ENCODE data around the gene LIM2. TPM values are rescaled to one million over a fixed set of nuclear protein-coding genes. Genes with fewer than 3 reads are reported as not detected.

LIM2 gene
- total and polyA plus RNA-seq, 4 donors: not detected

DNA sequence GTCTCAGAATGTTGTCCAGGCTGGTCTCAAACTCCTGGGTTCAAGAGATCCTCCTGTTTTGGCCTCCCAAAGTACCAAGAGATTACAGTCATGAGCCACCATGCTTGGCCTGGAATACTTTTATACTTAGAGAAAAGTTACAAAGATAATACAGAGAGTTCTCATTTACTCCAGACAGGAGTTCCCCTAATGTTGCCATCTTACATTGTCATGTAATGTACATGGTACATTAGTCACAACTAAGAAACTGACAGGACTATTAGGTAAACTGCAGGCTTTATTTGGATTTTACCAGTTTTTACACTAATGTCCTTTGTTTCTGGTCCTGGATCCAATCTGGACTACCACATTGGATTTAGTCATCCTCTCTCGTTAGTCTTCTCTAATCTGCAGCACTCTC, 4.9 kb upstream of the LIM2 start:
- H3K9me3 ChIP-seq (ENCODE audit: control insufficient read depth in 4 of 4, insufficient read depth in 3 of 4, low read length in 3 of 4): no peaks in the 10 kb centered on the region

DNA sequence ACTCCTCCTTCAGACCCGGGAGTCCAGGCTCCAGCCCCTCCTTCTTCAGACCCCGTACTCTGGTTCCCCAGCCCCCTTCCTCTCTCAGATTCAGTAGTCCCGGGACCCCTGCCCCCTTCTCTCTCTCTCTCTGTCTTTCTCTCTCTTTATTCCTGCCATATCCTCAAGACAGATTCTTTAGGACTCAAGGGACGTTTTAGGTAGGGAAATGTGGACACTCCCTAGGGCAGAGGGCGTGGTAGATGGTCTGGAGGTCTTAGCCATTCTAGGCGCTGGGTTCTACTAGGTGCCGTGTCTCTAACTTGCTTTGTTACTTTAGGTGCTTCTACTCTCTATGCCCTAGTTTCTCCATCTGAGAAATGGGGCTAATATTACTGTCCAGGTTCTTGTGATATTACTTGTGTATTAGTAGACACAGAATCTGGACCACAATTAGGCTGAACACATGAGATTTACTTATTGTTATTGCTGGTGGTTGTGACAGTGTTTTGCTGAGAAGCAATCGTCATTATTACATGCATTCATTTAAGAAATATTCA, 3.4 kb upstream of the LIM2 start:
- DNase-seq (no peak), ATAC-seq (ENCODE audit: insufficient read depth, low FRiP score) (no peak)
- WGBS, 2 donors: 57 to 67% methylated on average over 8 of the region's 8 CpGs
- Histone ChIP-seq H3K36me3 (ENCODE audit: control insufficient read depth in 4 of 4, insufficient read depth in 4 of 4, low read length in 4 of 4) (no peaks in the 10 kb centered on the region), H3K4me1 (ENCODE audit: control insufficient read depth in 5 of 5, insufficient read depth in 5 of 5, low read length in 5 of 5) (peaks cover 0 to 10% (median 4%) of the 10 kb centered on the region in 5 donors), H3K27me3 (ENCODE audit: control insufficient read depth in 3 of 3, insufficient read depth in 3 of 3, low read length in 2 of 3) (no peaks in the 10 kb centered on the region), H3K27ac (ENCODE audit: low read depth in 1 of 2, low read length in 1 of 2) (no peak overlapping the region), H3K9ac (ENCODE audit: insufficient read depth in 1 of 2, low read length in 2 of 2) (no peak overlapping the region), H3K4me3 (no peak overlapping the region), H3K9me3 (ENCODE audit: control insufficient read depth in 4 of 4, insufficient read depth in 3 of 4, low read length in 3 of 4) (no peaks in the 10 kb centered on the region)
- no peak for TF ChIP-seq CTCF (IDR thresholded peaks at IDR 0.05; ENCODE audit: control extremely low read depth, extremely low read depth)

More for the DNA sequence above, 4.9 kb upstream of the LIM2 start:
- H3K4me3 ChIP-seq: no peak overlapping the region
- no peak overlapping the region for H3K27ac ChIP-seq (ENCODE audit: low read depth in 1 of 2, low read length in 1 of 2)
- no peak for TF ChIP-seq CTCF (IDR thresholded peaks at IDR 0.05; ENCODE audit: control extremely low read depth, extremely low read depth)
- peaks cover 0 to 10% (median 4%) of the 10 kb centered on the region in 5 donors for H3K4me1 ChIP-seq (ENCODE audit: control insufficient read depth in 5 of 5, insufficient read depth in 5 of 5, low read length in 5 of 5)
- 92 to 95% methylated on average over 1 of the region's 1 CpG for WGBS, 2 donors
- no peak for ATAC-seq (ENCODE audit: insufficient read depth, low FRiP score)
- no peaks in the 10 kb centered on the region for H3K27me3 ChIP-seq (ENCODE audit: control insufficient read depth in 3 of 3, insufficient read depth in 3 of 3, low read length in 2 of 3)
- no peaks in the 10 kb centered on the region for H3K36me3 ChIP-seq (ENCODE audit: control insufficient read depth in 4 of 4, insufficient read depth in 4 of 4, low read length in 4 of 4)
- no peak for DNase-seq
- no peak overlapping the region for H3K9ac ChIP-seq (ENCODE audit: insufficient read depth in 1 of 2, low read length in 2 of 2)

DNA sequence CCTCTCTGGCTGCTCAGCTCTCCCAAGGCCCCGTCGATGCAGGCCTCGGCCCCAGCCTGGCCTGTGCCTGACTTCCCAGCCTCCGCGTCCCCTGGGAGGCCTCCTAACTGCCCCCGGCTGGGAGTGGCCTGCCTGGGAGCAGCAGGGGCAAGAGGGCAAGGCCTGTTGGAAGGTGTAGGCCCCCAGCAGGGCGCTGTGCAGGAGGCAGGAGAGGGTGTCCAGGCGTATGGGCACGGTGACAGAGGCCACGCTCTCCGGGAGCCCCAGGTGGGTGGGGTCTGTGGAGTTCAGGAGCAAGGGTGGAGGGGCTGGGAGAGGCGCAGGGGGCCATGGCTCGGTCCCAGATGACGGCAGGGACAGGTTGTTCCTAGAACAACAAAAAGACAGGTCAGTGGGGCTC, 1.4 kb upstream of the LIM2 start:
- DNase-seq: no peak
- no peak for ATAC-seq (ENCODE audit: insufficient read depth, low FRiP score)
- Histone ChIP-seq H3K9ac (ENCODE audit: insufficient read depth in 1 of 2, low read length in 2 of 2) (no peak overlapping the region), H3K4me3 (no peak overlapping the region), H3K9me3 (ENCODE audit: control insufficient read depth in 4 of 4, insufficient read depth in 3 of 4, low read length in 3 of 4) (no peaks in the 10 kb centered on the region), H3K27me3 (ENCODE audit: control insufficient read depth in 3 of 3, insufficient read depth in 3 of 3, low read length in 2 of 3) (no peaks in the 10 kb centered on the region), H3K36me3 (ENCODE audit: control insufficient read depth in 4 of 4, insufficient read depth in 4 of 4, low read length in 4 of 4) (no peaks in the 10 kb centered on the region), H3K27ac (ENCODE audit: low read depth in 1 of 2, low read length in 1 of 2) (no peak overlapping the region), H3K4me1 (ENCODE audit: control insufficient read depth in 5 of 5, insufficient read depth in 5 of 5, low read length in 5 of 5) (peaks cover 0 to 3% (median 0%) of the 10 kb centered on the region in 5 donors)
- 88 to 91% methylated on average over 14 of the region's 14 CpGs for WGBS, 2 donors
- no peak for TF ChIP-seq CTCF (IDR thresholded peaks at IDR 0.05; ENCODE audit: control extremely low read depth, extremely low read depth)

Data from lung (tissue), 12 donors.